Fibroblast of mammary gland (primary cell): ENCODE measurements around the gene PPDPF.

Source experiments
- DNase-seq: peaks from one replicate; pipeline ENCODE4 v3.0.0-alpha.2; 2010; ENCODE audit warnings: low read depth
- H3K4me3 ChIP-seq: 2 replicates; pipeline ENCODE4 v1.5.1; 2011; ENCODE audit warnings: low read depth, mild to moderate bottlenecking, low read length, moderate library complexity; ENCODE audit not compliant: control insufficient read depth
- TF ChIP-seq, protein P1 (sequence below): conservative IDR thresholded peaks from 2 replicates; pipeline ENCODE4 v1.5.1; 2011; ENCODE audit warnings: low read depth, low read length, inconsistent platforms; ENCODE audit not compliant: control insufficient read depth, insufficient read depth

Gene PPDPF

DNA sequence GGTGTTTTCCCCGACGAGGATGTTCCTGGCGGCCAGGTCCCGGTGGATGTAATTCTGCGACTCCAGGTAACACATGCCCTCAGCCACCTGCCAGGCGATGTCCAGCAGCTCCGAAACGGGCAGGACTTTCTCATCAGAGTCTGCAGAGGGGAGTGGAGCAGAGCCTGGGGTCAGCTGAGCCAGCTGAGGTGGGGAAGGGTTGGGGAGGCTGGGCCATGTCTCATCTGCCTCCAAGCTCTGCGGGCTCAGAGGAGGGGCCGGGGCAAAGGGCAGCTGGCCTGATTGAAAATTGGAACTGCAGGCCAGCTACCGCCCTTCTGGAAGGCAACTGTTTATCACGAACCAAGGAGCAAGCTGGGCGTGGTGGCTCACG is 10.2 kb downstream of the PPDPF start:
- TF ChIP-seq, protein P1, sequence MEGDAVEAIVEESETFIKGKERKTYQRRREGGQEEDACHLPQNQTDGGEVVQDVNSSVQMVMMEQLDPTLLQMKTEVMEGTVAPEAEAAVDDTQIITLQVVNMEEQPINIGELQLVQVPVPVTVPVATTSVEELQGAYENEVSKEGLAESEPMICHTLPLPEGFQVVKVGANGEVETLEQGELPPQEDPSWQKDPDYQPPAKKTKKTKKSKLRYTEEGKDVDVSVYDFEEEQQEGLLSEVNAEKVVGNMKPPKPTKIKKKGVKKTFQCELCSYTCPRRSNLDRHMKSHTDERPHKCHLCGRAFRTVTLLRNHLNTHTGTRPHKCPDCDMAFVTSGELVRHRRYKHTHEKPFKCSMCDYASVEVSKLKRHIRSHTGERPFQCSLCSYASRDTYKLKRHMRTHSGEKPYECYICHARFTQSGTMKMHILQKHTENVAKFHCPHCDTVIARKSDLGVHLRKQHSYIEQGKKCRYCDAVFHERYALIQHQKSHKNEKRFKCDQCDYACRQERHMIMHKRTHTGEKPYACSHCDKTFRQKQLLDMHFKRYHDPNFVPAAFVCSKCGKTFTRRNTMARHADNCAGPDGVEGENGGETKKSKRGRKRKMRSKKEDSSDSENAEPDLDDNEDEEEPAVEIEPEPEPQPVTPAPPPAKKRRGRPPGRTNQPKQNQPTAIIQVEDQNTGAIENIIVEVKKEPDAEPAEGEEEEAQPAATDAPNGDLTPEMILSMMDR = no peak
- no peak overlapping the region for H3K4me3 ChIP-seq
- DNase-seq = no peak

DNA sequence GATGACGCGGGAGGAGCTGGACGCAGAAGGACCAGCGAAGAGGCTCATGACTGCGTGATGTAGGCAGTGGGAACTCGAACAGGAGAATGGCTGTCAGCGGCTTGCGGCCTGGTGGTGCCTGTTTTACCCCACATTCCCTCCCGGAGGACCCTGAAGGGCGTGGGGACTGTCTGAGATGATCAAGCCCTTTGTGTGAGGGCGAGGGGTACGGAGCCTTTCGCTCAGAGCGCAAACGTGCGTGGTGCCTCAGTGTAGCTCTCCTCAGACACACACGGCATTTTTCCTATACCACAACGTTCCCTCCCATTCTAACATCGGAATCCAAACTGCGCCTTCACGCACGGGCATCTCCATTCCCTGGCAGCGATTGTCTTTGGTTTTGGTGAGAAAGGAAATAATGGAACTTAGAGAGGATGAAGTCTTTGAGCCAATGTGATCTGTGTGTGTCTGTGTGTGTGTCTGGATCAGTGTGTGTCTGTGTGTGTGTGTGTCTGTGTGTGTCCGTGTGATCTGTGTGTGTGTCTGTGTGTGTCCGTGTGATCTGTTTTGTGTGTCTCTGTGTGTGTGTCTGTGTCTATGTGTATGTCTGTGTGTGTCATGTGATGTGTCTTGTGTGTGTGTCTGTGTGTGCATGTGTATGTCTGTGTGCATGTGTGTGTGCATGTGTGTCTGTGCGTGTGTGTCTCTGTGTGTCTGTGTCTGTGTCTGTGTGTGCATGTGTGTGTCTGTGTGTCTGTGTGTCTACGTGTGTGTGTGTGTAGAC is 11.3 kb downstream of the PPDPF start:
- DNase-seq = no peak
- no peak overlapping the region for H3K4me3 ChIP-seq
- TF ChIP-seq, protein P1 = no peak

- TF ChIP-seq, protein P1 = no peak
- no peak for DNase-seq
- no peak overlapping the region for H3K4me3 ChIP-seq
These were observed 11.9 kb downstream of the PPDPF start for GRCh38 chr20:63532449-63532971.

- no peak for DNase-seq
- H3K4me3 ChIP-seq = no peak overlapping the region
- TF ChIP-seq, protein P1 = no peak
These were observed 12.8 kb downstream of the PPDPF start for GRCh38 chr20:63533388-63533787.

DNA sequence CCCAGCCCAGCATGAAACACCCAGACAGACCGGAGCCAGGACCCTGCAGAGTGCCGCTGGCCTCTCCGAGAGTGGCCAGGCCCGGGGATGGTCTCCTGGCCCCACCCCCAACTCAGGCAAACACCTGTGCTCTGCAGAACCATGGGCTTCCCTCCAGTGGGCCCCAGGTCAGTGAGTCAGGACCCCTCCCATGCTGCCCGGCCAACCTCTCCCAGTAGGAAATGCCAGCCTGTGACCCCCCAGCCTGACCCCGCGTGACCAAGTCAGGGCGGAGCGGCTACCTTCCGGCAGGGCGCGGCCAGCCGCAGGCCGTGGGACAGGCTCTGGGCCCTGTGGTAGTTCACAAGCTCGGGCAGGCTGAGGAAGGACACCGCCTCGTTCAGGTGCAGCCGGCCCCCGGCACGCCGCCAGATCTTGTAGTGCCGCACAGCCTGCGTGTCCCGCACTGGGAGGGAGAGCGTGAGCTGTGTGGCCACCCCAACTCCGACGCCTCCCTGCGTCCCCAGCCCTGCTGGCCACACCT is 13.4 kb downstream of the PPDPF start:
- no peak for DNase-seq
- H3K4me3 ChIP-seq = no peak overlapping the region
- TF ChIP-seq, protein P1 = no peak

DNA sequence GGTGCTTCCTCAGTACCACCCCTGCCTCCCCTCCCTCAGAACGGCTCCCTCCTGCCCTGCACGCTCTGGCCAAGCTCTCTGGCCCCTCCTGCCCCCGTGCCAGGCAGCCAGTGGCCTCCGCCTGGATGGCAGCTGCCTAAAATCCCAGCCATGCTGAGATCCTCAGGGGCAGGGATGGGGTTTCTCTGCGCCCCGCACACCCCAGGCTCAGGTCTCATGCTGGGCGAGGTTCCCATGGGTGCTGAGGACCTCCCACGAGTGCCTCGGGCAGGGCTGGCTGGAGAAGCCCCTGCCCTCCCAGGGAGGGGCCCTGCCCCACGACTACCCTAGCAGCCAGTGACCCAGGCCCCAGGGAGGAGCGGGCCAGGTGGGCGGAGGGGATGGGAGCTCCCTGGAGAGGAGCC is 13.9 kb downstream of the PPDPF start:
- no peak overlapping the region for H3K4me3 ChIP-seq
- no peak for DNase-seq
- TF ChIP-seq, protein P1 = no peak
